NCI-H748 (cell line): ENCODE data around the gene PLET1.

Experiments
- DNase-seq: peaks from one replicate; lab custom pipeline; 2025; ENCODE audit not compliant: unreplicated experiment; lab: John Stamatoyannopoulos, UW

The PLET1 gene

DNA sequence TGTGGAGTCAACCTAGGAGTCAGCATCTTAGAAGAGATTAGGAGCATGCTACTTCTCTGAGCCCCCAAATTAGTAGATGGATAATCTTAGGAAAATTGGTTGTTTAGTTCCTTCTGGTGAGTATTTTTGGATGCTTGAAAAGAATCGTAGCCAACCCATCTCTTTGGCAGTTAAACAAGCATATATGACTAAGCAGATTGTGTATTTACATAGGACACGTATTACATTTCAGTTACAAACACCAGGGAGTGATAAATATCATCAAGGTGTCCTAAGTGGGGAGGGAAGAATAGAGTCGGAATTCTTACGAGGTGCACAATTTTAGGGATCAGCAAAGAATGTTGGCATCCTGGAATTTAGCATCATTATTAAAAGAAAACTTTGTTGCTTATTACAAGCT, 13.5 kb downstream of the PLET1 start:
- no peak for DNase-seq

DNA sequence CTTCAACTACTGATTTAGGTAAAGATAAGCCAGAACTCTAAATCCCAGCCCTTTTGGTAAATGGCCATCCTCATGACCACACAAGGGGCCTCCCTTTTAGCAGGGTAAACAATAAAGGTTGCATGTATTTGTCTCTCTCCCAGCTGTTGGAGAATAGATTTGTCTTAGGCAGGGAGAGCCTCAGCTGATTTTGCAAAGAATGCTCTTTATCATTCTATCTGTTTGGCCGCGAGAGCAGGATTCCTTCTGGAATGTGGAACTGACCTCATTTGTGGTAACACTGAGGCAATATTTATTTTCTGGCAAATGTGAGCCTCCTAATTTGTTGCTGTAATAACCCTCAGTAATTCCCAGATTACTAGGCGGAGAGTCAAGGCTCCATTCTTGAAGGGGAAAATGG, 19.2 kb downstream of the PLET1 start:
- DNase-seq: no peak

DNA sequence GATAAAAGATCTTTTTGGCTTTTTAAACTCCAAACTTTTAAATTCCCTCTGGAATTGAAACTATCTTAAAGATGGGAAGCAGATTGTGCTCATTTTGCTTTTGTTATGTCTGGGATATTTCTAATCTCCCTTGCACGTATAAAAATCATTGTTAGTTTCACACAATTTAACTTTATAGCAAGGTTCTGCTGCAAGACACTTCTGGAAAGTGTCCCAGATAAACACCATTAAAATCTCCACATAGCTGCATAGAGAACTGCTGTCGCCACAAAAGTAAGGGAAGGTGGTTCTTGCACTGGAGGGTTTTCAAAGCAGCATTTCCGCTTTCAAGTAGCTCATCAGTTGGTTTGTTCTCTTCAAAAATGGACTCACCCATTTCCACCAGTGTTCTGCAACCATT, 22.6 kb downstream of the PLET1 start:
- no peak for DNase-seq

DNA sequence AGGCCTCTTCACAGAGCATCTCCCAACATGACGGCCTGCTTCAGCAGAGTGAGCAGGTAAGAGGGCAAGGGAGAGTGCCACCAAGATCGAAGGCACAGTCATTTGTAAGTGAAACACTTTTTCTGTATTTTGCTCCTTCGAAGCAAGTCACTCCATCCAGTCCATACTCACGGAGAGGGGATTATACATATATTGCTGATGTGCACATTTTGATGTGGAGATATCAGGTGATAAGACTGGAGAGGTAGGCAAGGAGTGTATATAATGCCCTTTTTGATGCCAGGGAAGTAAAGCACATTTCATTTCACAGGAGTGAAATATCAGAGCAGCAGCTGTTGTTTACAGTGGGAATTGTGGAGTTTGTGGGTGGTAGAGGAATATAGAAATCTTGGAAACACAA, 23.2 kb downstream of the PLET1 start:
- DNase-seq: no peak

DNA sequence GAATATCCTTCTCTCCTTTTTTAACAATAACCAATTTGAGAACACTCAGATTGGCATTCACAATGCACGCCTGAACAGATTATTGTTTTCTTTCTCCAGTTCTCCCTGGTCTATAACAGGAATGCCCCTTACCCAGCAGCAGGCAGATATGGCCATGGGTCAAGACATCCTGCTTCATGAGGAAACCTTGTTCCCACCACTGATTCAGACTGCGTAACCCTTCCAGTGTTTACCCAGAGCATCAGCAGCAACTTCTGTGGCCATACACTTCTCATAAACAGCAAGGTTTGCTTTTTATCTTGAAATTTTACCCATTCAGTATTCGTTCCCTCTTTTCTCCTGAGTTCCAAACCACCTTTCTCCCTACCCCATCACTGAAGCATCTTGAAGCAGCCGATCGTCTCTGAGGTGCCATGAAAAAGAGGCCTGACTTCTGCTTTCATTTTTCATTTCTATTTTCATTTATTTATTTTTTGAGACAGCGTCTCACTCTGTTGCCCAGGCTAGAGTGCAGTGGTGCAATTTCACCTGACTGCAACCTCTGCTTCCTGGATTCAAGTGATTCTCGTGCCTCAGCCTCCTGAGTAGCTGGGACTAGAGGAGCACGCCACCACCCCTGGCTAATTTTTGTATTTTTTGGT, 24.8 kb downstream of the PLET1 start:
- DNase-seq: no peak

DNA sequence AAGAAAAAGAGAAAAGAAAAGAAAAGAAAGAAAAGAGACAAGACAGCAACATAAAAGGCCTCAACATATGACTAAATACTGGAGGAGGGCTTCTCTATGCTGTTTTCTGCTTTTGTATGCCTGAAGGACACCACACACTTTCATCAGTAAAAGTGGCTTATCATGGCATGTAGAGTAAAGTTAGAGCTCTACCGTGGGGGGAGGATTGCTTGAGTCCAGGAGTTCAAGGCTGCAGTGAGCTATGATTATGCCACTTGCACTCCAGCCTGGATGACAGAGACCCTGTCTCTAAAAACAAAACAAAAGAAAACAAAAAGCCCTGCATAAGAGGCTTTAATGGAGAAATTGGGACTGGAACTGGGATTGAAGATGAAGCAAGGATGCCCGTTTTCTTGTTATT, 28.7 kb downstream of the PLET1 start:
- DNase-seq: no peak

DNA sequence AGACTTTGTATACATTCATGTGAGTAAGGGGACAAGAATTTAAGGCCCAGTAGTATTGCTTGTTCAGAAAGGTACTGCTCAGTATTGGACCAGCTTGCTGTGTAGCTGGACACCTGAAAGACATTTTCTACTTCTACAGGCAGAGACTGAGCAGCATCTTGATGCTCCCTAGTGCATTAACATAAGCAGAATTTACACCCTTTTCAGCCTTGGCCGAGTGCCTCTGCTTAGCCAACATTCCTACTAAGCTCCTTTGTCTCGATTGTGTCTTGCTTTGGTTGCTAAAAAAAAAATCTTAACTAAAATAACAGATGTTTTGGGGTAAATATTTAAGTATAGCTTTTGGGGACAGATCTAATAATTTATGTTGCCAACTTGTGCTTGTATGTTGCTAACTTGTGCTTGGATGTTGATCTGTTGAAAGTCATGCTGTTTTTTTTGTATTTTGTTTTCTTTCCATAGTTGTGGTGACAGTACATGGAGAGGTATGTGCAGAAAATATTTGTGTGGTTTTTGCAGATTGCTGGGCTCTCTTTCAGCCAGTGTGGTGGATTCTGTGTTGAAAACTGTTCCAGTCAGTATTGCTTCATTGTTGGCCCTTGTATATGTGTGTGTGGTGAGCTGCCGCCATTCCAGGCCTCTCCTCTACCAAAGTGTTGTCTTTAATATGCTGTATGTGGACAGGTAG, 30.8 kb downstream of the PLET1 start:
- no peak for DNase-seq

DNA sequence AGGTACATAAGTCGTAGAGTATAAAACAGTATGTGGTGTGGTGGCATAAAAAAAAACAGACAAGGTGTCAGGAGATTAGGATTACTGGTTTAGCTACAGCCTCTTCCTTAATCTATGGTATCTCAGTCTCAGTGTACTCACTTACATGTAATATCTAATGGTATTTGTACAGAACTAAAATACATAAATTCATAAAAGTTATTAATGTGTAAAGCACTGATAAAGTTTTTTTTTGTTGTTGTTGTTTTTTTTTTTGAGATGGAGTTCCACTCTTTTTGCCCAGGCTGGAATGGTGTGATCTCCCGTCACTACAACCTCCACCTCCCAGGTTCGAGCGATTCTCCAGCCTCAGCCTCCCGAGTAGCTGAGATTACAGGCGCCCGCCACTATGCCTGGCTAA, 31.5 kb downstream of the PLET1 start:
- DNase-seq: no peak

DNA sequence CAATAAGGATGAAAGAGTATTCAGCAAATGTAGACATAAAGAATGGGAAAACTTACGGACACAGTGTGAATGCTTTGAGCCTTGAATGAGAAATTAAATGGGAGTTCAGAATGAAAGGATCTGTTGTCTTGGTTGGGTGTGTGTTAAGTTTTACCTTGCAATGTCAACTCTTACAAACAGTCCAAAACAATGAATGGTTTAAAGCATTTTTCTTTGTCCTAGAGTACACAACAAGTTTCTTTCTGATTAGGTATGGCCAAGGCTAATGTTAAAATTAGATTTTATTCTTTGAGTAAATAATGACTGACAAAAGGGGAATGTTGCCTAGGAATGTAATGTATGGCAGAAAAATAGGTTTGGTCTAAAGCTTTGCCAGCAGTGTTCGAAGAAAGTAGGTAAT, 32.0 kb downstream of the PLET1 start:
- no peak for DNase-seq

DNA sequence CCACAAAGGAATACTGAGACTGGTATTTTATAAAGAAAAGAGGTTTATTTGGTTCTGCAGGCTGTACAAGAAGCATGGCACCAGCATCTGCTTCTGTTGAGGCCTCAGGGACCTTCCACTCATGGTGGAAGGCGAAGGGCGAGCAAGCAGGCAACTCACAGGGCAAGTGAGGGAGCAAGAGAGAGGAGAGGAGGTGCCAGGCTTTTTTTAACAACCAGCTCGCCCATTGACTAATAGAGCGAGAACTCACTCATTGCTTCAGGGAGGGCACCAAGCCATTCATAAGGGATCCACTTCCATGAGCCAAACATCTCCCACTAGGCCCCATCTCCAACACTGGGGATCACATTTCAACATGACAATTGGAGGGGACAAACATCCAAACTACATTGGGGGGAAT, 33.2 kb downstream of the PLET1 start:
- DNase-seq: no peak

DNA sequence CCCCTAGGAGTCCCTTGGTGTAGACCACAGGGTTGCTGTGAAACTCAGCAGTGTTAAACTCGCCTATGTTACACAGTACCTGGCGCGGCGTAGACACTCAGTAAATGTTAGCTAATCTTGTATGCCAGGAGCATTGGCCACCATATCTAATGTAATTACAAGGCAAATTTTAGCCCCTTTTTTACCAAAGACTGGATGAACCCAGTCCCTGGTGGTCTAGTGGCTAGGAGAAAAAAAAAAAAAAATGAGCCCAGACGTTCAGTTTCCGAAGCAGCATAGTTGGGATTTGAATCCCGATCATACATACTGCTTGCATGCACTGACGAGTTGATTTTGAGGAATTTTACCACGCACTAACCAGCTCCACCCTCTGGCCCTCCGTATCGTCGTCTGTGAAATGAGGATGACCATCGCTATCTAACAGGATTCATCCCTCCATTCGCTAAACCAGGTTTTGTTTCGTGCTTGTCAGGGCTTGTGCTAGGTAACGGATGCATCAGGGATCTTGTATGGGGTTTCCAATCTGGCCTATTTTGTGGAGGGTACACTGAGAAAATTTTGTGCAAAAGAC, 33.7 kb downstream of the PLET1 start:
- DNase-seq: peak; percentile 38

DNA sequence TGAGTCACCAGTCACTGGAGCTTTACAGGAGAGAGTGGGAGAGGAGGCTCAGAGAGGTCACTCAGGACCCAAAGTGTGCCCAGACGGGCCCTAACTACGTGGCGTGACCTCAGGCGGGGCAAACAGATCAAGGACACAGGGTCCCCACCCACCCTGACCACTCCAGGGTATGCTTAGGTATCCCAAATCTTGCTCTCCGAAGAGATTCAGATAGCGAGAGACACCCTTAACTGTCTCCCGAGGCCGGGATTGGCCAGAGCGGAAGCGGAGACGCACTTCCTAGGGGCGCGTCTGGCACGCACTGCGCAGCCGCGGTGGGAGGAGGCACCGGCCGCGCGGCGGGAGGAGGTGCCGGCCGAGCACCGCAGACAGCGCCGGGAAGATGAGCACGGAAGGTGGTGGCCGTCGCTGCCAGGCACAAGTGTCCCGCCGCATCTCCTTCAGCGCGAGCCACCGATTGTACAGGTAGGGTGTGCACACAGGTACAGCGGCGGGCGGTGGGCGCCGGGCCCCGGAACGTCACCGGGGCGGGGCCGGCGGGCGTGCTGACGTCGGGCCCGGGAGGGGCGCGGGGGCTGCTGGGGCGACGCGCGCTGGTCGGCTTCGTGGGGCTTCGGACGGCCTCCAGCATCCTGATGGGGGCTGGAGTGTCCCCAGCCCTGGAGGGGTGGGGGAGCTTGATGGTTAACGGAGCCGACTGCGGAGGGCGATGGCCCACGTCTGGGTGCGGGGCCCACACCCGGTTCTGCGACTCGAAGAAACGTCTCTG, 34.4 kb downstream of the PLET1 start, which contains the start of gene PTS:
Gene PTS (plus strand): TSS at position 367 of the 769 bp plus-strand sequence. CDS start 16 bp downstream, at position 383.
- peak; percentile 84 for DNase-seq

DNA sequence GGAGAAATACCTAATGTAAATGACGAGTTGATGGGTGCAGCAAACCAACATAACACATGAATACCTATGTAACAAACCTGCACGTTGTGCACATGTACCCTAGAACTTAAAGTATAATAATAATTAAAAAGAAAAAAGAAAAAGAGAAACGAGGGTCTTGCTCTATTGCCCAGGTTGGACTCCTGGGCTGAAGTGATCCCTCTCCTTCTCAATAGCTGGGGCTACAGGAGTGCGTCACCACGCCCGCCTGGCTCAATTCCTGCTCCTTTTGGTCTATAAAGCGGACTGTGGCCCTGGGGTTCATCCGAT, 35.0 kb downstream of the PLET1 start:
- DNase-seq: no peak

DNA sequence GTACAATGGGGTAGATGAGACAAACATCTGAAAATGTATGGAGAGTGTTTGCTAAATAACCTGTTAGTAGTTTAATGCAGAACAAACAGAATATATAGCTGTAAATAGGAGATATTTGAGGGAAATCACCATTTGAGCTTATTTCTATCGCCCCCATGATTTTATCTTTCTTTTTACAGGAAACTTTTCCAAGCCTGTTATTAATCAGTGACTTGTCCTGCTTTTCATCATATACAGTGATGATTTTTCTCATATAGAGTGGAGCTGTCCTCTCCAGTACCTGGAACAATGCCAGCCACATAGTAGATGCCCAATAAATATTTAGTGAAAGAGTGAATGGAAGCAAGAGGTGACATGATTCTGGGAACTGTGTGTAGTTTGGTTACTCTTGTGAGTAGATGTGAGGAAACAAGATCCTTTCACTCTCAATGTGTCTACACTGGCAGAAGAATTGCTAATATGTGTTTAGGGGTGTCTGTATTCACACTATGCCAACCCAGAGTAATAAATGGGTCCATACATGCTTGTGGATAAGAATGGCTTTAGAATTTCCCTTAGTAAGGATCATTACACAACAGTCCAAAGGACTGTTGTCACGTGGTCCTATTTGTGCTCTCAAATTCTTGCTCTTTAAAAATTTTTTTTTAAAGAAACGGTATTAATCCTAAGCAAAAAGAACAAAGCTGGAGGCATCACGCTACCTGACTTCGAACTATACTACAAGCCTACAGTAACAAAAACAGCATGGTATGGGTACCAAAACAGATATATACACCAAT, 36.7 kb downstream of the PLET1 start:
- DNase-seq: no peak

DNA sequence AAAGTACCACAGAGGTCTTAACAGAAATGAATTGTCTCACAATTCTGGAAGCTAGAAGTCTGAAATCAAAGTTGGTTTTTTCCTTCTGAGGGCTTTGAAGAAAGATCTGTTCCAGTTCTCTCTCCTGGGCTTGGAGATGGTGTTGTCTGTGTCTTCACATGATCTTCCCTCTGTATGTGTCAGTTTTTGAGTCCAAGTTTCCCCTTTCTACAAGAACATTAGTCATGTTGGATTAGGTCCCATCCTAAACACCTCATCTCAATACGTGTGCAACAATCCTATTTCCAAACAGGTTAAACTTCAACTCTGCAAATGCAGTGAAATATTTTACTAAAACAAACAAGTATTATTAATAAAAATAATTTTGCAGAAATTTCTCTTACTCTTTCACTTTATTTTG, 37.5 kb downstream of the PLET1 start:
- DNase-seq: no peak

DNA sequence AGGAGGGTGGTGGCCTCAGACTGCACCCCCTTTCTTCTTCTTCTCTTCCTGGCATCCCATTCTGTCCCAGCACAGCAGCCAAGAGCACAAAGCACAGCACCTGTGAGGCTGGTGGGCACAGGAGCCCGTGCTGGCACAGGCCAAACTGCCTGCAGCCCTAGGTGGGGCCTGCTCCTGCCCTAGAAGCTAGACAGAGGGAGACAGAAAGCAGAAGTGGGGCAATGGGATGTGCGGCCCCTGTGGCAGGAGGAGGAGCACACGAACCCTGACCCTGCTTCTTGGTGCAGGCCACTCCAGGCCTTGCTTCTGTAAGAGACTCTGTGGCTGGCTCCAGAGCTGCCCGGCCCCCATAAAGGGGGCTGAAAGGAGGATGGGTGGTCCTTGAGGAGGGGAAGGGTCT, 38.4 kb downstream of the PLET1 start:
- DNase-seq: no peak

DNA sequence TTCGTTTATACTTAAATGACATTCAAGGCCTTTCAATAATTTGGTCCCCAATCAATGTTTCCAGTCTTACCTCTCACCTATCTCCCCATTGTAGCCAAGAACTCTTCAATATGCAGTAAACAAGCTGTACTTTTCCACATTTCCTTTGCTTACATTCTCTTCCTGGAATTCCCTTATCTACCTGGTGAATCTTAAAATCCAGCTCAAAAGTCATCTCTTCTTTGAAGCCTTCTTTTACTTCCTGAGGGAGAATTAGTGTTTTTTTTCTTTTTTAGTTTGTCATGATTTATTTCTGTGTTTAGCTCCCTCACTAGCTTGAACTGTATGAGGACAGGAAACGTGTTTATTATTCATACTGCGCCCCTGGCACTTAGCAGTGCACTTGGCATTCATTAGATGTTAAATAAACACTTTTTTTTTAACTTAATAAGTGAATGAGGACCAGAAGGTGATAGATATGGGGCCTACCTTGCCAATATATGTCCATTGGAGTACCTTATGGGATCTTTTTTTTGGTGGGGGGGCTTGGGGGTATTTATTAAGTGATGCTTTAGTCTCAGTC, 39.3 kb downstream of the PLET1 start:
- DNase-seq: no peak

DNA sequence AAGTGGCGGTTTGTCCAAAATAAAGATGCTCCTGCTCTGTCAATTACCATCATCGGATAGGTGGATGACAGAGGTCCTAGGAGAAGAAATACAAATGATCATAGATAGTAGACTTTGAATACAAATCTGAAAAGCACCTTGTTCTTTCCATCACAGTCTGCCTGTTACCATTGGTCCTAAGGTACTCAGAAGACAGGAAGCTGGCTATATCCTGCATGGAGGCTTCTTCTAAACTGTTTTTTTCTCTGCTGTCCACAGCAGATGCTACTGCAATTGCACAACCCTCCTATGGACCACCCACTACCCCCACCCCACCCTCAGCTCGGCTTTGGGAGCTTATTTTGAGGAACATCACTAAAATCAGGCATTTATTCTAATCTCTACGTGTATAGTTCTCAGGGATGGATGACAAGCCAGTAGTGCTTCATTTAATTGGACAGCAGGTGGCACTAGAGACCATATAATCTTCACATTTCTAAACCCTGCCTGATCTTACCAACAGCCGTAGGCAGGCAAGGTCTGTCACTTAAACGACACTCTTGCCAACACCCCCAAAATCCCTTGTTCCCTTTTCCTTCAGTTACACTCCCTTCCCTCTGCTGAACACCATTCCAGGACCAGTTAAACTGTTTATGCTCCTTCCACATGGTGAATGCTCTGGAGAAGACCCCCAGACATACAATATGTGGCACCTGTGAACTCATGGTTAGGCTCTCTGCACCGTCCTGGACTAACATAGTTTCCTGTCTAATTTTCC, 41.0 kb downstream of the PLET1 start:
- peak; percentile 53 for DNase-seq

DNA sequence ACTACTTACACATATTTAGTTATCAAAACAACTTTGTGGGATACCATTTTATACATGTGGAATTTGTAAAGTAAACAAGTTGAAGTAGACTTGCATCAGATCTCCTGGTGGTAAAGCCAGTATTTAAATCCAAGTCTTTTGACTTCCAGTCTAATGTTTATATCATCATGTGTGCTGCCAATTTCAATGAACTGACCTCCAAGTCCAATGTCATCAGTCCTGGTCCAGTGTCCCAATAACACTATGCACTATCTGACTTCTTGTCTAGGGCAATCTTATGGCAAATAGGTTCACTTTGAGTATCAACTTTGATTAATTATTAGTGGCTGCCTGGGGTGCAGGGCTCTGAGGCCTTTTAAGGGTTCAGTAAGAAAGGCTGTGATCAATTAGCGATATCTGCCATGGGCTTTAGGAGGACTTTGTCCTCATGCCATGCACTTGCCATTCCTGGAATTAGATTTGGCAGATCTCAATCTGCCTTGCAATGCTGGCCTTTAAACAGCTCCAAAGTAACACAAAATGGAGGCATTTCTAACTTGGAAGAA, 44.0 kb downstream of the PLET1 start:
- no peak for DNase-seq

DNA sequence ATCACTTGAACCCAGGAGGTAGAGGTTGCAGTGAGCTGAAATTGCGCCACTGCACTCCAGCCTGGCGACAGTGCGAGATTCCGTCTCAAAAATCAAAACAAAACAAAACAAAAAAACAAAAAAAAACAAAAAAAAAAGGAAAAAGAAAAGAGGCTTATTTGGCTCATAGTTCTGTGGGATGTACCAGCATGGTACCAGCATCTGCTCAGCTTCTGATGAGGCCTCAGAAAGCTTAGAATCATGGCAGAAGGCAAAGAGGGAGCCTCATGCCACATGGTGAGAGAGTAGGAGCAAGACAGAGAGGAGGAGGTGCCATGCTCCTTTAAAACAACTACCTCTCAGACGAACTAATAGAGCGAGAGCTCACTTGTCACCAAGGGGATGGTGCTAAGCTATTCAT, 45.0 kb downstream of the PLET1 start:
- DNase-seq: no peak
